Astrocyte of the hippocampus (primary cell): ENCODE measurements around the gene ALB.
A peak's percentile ranks its signal among the peaks of the same experiment; 100 is the strongest.

Source experiments
- DNase-seq: peaks from one replicate; pipeline ENCODE4 v3.0.0; 2011; ENCODE audit warnings: low read depth, low spot score

The ALB gene

GRCh38 chr4:73429826-73430587, 25.9 kb downstream of the ALB start:
- no peak for DNase-seq

GRCh38 chr4:73431813-73432168, 27.7 kb downstream of the ALB start:
- no peak for DNase-seq

- DNase-seq = no peak
These were observed 28.3 kb downstream of the ALB start for GRCh38 chr4:73432169-73433000.

GRCh38 chr4:73433140-73433539, 29.1 kb downstream of the ALB start:
- no peak for DNase-seq

- no peak for DNase-seq
These were observed 30.2 kb downstream of the ALB start for GRCh38 chr4:73434311-73434710.

GRCh38 chr4:73435984-73436383, 31.9 kb downstream of the ALB start, which contains the start of gene AFP:
Gene AFP, plus strand, starts transcription at chr4:73436221. Its CDS starts 42 bp downstream, at chr4:73436263.
- no peak for DNase-seq

GRCh38 chr4:73436674-73437557, 32.8 kb downstream of the ALB start:
- no peak for DNase-seq

- DNase-seq = no peak
These were observed 33.5 kb downstream of the ALB start for GRCh38 chr4:73437558-73437956.

GRCh38 chr4:73438048-73438447, 34.0 kb downstream of the ALB start:
- DNase-seq = no peak

- DNase-seq = no peak
These were observed 34.6 kb downstream of the ALB start for GRCh38 chr4:73438582-73439215.

- DNase-seq = no peak
These were observed 35.4 kb downstream of the ALB start for GRCh38 chr4:73439445-73439844.

- DNase-seq = no peak
These were observed 35.9 kb downstream of the ALB start for GRCh38 chr4:73439991-73440390.

- no peak for DNase-seq
These were observed 36.6 kb downstream of the ALB start for GRCh38 chr4:73440653-73441052.

- DNase-seq = no peak
These were observed 38.2 kb downstream of the ALB start for GRCh38 chr4:73442275-73442674.

- no peak for DNase-seq
These were observed 39.1 kb downstream of the ALB start for GRCh38 chr4:73443224-73443623.

- DNase-seq = no peak
These were observed 41.6 kb downstream of the ALB start for GRCh38 chr4:73445383-73446335.

GRCh38 chr4:73446336-73446938, 42.4 kb downstream of the ALB start:
- DNase-seq = peak; percentile 46

GRCh38 chr4:73447671-73448070, 43.6 kb downstream of the ALB start:
- no peak for DNase-seq

- no peak for DNase-seq
These were observed 44.5 kb downstream of the ALB start for GRCh38 chr4:73448448-73449203.
